GM19025 (cell line): Measurements from ENCODE around the gene CECR2.

Source experiments
- ATAC-seq: cut with Tn5 transposase; IDR thresholded peaks from one replicate; pipeline ENCODE4 v1.9.1; 2021; ENCODE audit warnings: mild to moderate bottlenecking, low read depth, moderate library complexity; ENCODE audit not compliant: unreplicated experiment

Gene CECR2

DNA sequence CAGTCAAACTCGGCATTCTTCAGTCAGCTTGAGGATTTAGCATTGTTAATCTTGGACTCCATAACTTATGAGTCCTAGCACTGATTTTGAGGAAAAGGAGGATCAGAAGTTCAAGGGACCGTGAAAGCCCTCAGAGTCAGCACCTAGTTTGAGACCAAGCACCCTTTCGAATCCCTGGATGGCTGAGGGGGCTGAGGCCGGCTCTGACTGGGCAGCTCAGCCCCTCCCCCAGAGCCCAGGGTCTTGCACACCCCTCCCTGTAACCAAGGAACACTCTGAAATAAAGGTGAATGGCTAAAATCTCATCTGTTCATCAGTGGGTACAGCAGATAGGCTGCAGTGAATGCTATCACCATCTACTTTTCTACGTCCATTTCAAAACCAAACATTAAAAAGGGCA lies 221.3 kb downstream of the CECR2 start:
- no peak for ATAC-seq

GRCh38 chr22:17592201-17592600 lies 222.9 kb downstream of the CECR2 start:
- ATAC-seq: no peak

DNA sequence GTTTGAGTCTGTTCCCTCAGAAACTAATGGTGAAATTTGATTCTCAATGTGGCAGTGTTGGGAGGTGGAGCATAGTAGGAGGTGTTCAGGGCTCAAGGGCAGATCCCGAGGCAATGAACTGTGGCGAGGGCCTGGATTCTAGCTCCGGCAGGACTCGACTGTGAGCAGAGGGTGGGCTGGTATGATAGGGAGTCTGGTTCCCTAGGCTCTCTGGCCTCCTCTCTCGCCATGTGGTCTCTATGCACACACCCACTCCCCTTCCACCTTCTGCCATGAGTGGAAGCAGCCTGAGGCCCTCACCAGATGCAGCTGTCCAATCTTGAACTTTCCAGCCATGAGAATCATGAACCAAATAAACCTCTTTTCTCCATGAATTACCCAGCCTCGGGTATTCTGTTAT lies 227.0 kb downstream of the CECR2 start:
- no peak for ATAC-seq

- ATAC-seq: no peak
Observed at GRCh38 chr22:17597217-17597616, 228.0 kb downstream of the CECR2 start.

DNA sequence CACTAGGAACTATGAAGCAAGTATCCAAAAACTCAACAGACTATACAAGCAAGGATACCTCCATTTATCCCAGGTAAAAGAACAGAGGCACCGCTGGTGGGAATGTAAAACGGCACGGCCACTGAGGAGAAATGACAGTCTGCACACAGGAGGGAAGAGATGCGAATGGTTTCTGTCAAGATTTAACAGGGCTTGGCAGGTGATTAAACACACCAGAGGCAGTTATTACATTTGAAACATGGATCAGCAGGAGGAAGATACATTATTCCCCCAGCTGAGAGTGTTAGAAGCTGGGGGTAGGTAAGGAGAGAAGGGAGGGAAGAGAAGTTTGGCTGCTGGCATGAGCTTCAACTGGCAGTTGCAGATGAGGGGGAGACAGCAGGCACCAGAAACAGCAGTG lies 229.1 kb downstream of the CECR2 start:
- no peak for ATAC-seq

GRCh38 chr22:17601031-17601430 lies 231.8 kb downstream of the CECR2 start:
- no peak for ATAC-seq

DNA sequence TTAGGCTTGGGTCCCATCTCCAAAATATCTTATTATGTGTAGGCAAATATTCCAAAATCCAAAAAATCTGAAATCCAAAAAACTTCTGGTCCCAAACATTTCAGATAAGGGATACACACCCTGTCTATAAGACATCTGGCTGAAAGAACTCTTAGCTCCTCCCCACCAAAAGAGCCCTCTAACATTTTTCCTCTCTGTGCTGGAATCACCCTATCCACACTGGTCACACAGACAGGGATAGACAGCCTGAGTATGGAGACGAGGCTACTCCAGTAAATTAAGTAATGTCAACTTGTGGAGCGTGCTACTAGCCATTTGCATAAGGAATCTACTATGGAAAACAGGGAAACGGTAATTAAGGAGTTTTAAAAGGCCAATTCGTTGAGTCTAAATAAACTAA lies 234.4 kb downstream of the CECR2 start:
- ATAC-seq: no peak

DNA sequence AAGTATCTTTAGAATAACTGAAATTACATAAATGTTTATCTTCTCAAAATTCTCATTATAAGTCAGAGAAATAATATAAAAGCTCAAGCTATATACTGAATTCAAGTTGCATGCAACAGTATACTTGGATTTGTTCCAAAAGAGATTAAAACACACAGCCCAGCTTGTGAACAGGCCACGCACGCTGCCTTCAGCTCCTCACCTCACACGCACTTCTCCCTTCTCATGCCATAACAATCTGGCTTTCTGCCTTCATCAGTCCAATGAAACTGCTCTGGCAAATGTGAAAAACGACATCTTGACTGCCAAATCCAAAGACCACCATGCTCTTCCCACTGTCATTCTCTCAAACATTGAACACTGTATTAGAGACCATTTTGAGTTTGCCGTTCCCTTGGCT lies 237.2 kb downstream of the CECR2 start:
- no peak for ATAC-seq
